HG03565 (cell line): Measurements from ENCODE around the gene AMZ2.

Source experiments
- ATAC-seq: cut with Tn5 transposase; IDR thresholded peaks from one replicate; pipeline ENCODE4 v1.9.1; 2021; ENCODE audit warnings: mild to moderate bottlenecking, moderate library complexity; ENCODE audit not compliant: unreplicated experiment

Gene AMZ2

GRCh38 chr17:68289936-68290267 lies 42.1 kb downstream of the AMZ2 start:
- no peak for ATAC-seq

- ATAC-seq, result no peak
Observed at GRCh38 chr17:68290268-68290954, 42.6 kb downstream of the AMZ2 start.

- ATAC-seq, result peak; percentile 38
Observed at GRCh38 chr17:68290955-68291835, 43.4 kb downstream of the AMZ2 start, which contains the start of the genes ARSG and SLC16A6. TSS of gene ARSG (plus strand) at chr17:68291495. CDS start at chr17:68307494, 15,999 bp downstream. TSS of gene SLC16A6 (minus strand) at chr17:68291127. CDS start at chr17:68278320, 12,807 bp downstream.

GRCh38 chr17:68291836-68292688 lies 44.2 kb downstream of the AMZ2 start:
- peak; percentile 38 for ATAC-seq

- no peak for ATAC-seq
Observed at GRCh38 chr17:68292689-68293040, 44.8 kb downstream of the AMZ2 start.

- ATAC-seq, result no peak
Observed at GRCh38 chr17:68293490-68294195, 45.8 kb downstream of the AMZ2 start.

GRCh38 chr17:68294196-68294555 lies 46.3 kb downstream of the AMZ2 start:
- no peak for ATAC-seq

- no peak for ATAC-seq
Observed at GRCh38 chr17:68294617-68295016, 46.8 kb downstream of the AMZ2 start.

GRCh38 chr17:68295086-68295485 lies 47.2 kb downstream of the AMZ2 start:
- no peak for ATAC-seq

GRCh38 chr17:68296217-68297191 lies 48.7 kb downstream of the AMZ2 start:
- ATAC-seq, result no peak

GRCh38 chr17:68297195-68297594 lies 49.4 kb downstream of the AMZ2 start:
- ATAC-seq, result no peak

- ATAC-seq, result no peak
Observed at GRCh38 chr17:68298601-68299000, 50.8 kb downstream of the AMZ2 start.

- ATAC-seq, result no peak
Observed at GRCh38 chr17:68299817-68300216, 52.0 kb downstream of the AMZ2 start.

- no peak for ATAC-seq
Observed at GRCh38 chr17:68301438-68301959, 53.7 kb downstream of the AMZ2 start.

- ATAC-seq, result no peak
Observed at GRCh38 chr17:68302066-68302564, 54.3 kb downstream of the AMZ2 start.

GRCh38 chr17:68302666-68303065 lies 54.8 kb downstream of the AMZ2 start:
- no peak for ATAC-seq

- no peak for ATAC-seq
Observed at GRCh38 chr17:68304706-68305105, 56.9 kb downstream of the AMZ2 start.

- no peak for ATAC-seq
Observed at GRCh38 chr17:68305142-68305541, 57.3 kb downstream of the AMZ2 start.
